K562 (cell line): ENCODE measurements around the gene ADAP1. TPM values are rescaled to one million over a fixed set of nuclear protein-coding genes. Genes with fewer than 3 reads are reported as not detected.

Source experiments
- ATAC-seq: fragments of 200-7000 bp; cut with Tn5 transposase; 3 replicates; pipeline ENCODE4 v1.9.1; 2020; ENCODE audit warnings: moderate library complexity
- BruUV-seq: library from RNA; stranded (reverse); fragments of 400-500 nt; replicated peaks from 2 replicates; lab custom pipeline; 2021; lab: Mats Ljungman, UMichigan
- CTCF ChIA-PET: fragments of 300-600 bp; formaldehyde crosslinking; extraction: SDS; loops from one replicate; lab custom pipeline; 2021; ENCODE audit warnings: low intra/inter-chr PET ratio; lab: Yijun Ruan, JAX
- POLR2A ChIA-PET: fragments of 300-600, 350-650 bp; sonication (Branson Sonifier 250); formaldehyde crosslinking; extraction: SDS; loops from one replicate; lab custom pipeline; 2021; ENCODE audit warnings: antibody characterized with exemption, inconsistent platforms; lab: Yijun Ruan, JAX
- DNase-seq, 4 experiments: peaks; one replicate each; pipeline versions ENCODE4 v3.0.0 to v3.0.0-alpha.2; 2011 to 2018; ENCODE audit warnings: low spot score in 3 of 4, mixed read lengths in 3 of 4; ENCODE audit errors: extremely low read depth in 1 of 4
- FAIRE-seq: peaks from 2 replicates; lab custom pipeline; 2011; peaks lifted over from hg19 to GRCh38; lab: Jason Lieb, UNC
- H2AFZ ChIP-seq: 2 replicates; pipeline ENCODE4 v1.6.0; 2011; ENCODE audit warnings: low read depth, low read length, control low read depth, inconsistent platforms
- H3K27ac ChIP-seq: fragments of 200-600 bp; 3 replicates; pipeline ENCODE4 v1.8.0; 2011; ENCODE audit warnings: low read depth, mild to moderate bottlenecking, control low read depth, inconsistent platforms, low read length, moderate library complexity, mixed read lengths; ENCODE audit errors: extremely low read depth
- H3K27me3 ChIP-seq, 2 experiments: fragments of 300-600 bp in 1 of 2; 2 replicates in 1 of 2; 3 replicates in 1 of 2; pipeline versions ENCODE4 v1.6.0 to v1.8.0; 2011; ENCODE audit warnings: inconsistent platforms in 2 of 2, low read length in 2 of 2, mild to moderate bottlenecking in 1 of 2, mixed read lengths in 1 of 2, moderate library complexity in 1 of 2; ENCODE audit not compliant: control insufficient read depth in 2 of 2, insufficient read depth in 2 of 2
- H3K36me3 ChIP-seq: fragments of 300-600 bp; 3 replicates; pipeline ENCODE4 v1.8.0; 2011; ENCODE audit warnings: mild to moderate bottlenecking, low read length, inconsistent platforms; ENCODE audit not compliant: control insufficient read depth, insufficient read depth
- H3K4me1 ChIP-seq, 2 experiments: fragments of 200-600 bp in 1 of 2; replicated peaks in 1 of 2; 2 replicates in 1 of 2; 3 replicates in 1 of 2; pipeline versions ENCODE4 v1.5.1 to v1.8.0; 2011; ENCODE audit warnings: inconsistent platforms in 2 of 2, low read length in 2 of 2, mild to moderate bottlenecking in 1 of 2, mixed read lengths in 1 of 2, moderate library complexity in 1 of 2; ENCODE audit not compliant: control insufficient read depth in 2 of 2, insufficient read depth in 2 of 2
- H3K4me2 ChIP-seq: 2 replicates; pipeline ENCODE4 v1.6.1; 2011; ENCODE audit warnings: low read length, control low read depth, inconsistent platforms, mixed read lengths; ENCODE audit not compliant: insufficient read depth
- H3K4me3 ChIP-seq: fragments of 200-600 bp; sonication (generic), shearing (Covaris generic); 2 replicates; pipeline ENCODE4 v1.5.1; 2016; ENCODE audit warnings: control low read depth, inconsistent platforms
- H3K79me2 ChIP-seq: fragments of 200-600 bp; 3 replicates; pipeline ENCODE4 v1.8.0; 2011; ENCODE audit warnings: low read length, inconsistent platforms; ENCODE audit not compliant: control insufficient read depth, insufficient read depth
- H3K9ac ChIP-seq, 2 experiments: 2 replicates each; pipeline versions ENCODE4 v1.6.0 to v1.6.1; 2011; ENCODE audit warnings: low read depth in 2 of 2, low read length in 2 of 2, control low read depth in 1 of 2, inconsistent platforms in 1 of 2, mild to moderate bottlenecking in 1 of 2, mixed read lengths in 1 of 2; ENCODE audit not compliant: insufficient read depth in 1 of 2
- H3K9me1 ChIP-seq: one replicate; pipeline ENCODE4 v1.6.0; 2011; ENCODE audit warnings: inconsistent platforms, mild to moderate bottlenecking, low read length, moderate library complexity; ENCODE audit not compliant: control insufficient read depth, insufficient read depth
- H3K9me3 ChIP-seq: replicated peaks from 2 replicates; pipeline ENCODE4 v1.5.1; 2011; ENCODE audit warnings: low read depth, low read length, inconsistent platforms; ENCODE audit not compliant: control insufficient read depth, insufficient read depth
- H4K20me1 ChIP-seq: replicated peaks from 2 replicates; pipeline ENCODE4 v1.6.1; 2011; ENCODE audit warnings: low read length, inconsistent platforms, mixed read lengths; ENCODE audit not compliant: control insufficient read depth, insufficient read depth
- BDP1 ChIP-seq: IDR thresholded peaks from 3 replicates; pipeline ENCODE4 v1.6.1; 2011; ENCODE audit not compliant: insufficient read length, insufficient read depth
- BRF2 ChIP-seq: IDR thresholded peaks from 3 replicates; pipeline ENCODE4 v1.6.1; 2011; ENCODE audit warnings: borderline replicate concordance, mild to moderate bottlenecking; ENCODE audit not compliant: insufficient read length, insufficient read depth
- DEAF1 ChIP-seq: fragments of 450-650 bp; formaldehyde crosslinking; IDR thresholded peaks from 2 replicates; pipeline ENCODE4 v1.4.0; 2020; ENCODE audit warnings: mild to moderate bottlenecking, moderate library complexity
- DNMT1 ChIP-seq: fragments of 450-650 bp; IDR thresholded peaks from 2 replicates; pipeline ENCODE4 v1.6.1; 2016; ENCODE audit warnings: antibody characterized with exemption, mild to moderate bottlenecking
- E2F6 ChIP-seq, 2 experiments: IDR thresholded peaks; 2 replicates each; pipeline ENCODE4 v1.6.1; 2011; ENCODE audit warnings: borderline replicate concordance in 1 of 2, control low read depth in 1 of 2, low read depth in 1 of 2, low read length in 1 of 2, mild to moderate bottlenecking in 1 of 2, mixed read lengths in 1 of 2, moderate library complexity in 1 of 2; ENCODE audit not compliant: insufficient read depth in 1 of 2, insufficient read length in 1 of 2, poor library complexity in 1 of 2, severe bottlenecking in 1 of 2; ENCODE audit errors: extremely low read depth in 1 of 2
- EGR1 ChIP-seq: fragments of 450-650 bp; conservative IDR thresholded peaks from 2 replicates; pipeline ENCODE4 v1.6.1; 2017; ENCODE audit warnings: mild to moderate bottlenecking
- GTF2E2 ChIP-seq: fragments of 200-800 bp; sonication (Bioruptor generic); IDR thresholded peaks from 2 replicates; pipeline ENCODE4 v1.6.1; 2016; ENCODE audit warnings: missing genetic modification characterization, missing compliant biosample characterization
- NR4A1 ChIP-seq, 2 experiments: fragments of 250-450 bp in 1 of 2; fragments of 450-650 bp in 1 of 2; sonication (Bioruptor Pico) in 1 of 2; IDR thresholded peaks; 2 replicates each; pipeline versions ENCODE4 v1.4.0 to v1.6.1; 2016 to 2020; ENCODE audit warnings: mild to moderate bottlenecking in 2 of 2, missing compliant biosample characterization in 1 of 2, missing genetic modification characterization in 1 of 2, moderate library complexity in 1 of 2
- PCBP1 ChIP-seq: fragments of 200-400 bp; formaldehyde crosslinking; IDR thresholded peaks from 2 replicates; pipeline ENCODE4 v1.6.1; 2018; ENCODE audit warnings: mild to moderate bottlenecking, low read depth, low read length; ENCODE audit not compliant: poor library complexity, severe bottlenecking
- PHF8 ChIP-seq: fragments of 200-600 bp; sonication (generic); IDR thresholded peaks from 2 replicates; pipeline ENCODE4 v1.6.1; 2012; ENCODE audit warnings: mixed run types, mild to moderate bottlenecking, inconsistent platforms, low read length, moderate library complexity, borderline replicate concordance
- PTBP1 ChIP-seq: fragments of 200-400 bp; formaldehyde crosslinking; IDR thresholded peaks from 2 replicates; pipeline ENCODE4 v1.6.1; 2017; ENCODE audit warnings: low read depth, low read length
- TFAP4 ChIP-seq: sonication (generic); formaldehyde crosslinking; IDR thresholded peaks from 2 replicates; pipeline ENCODE4 v1.8.0; 2022; ENCODE audit warnings: missing genetic modification reagents, mild to moderate bottlenecking, moderate library complexity, borderline replicate concordance
- ZNF57 ChIP-seq: fragments of 450-650 bp; formaldehyde crosslinking; IDR thresholded peaks from 2 replicates; pipeline ENCODE4 v1.4.0; 2020; ENCODE audit warnings: mild to moderate bottlenecking, moderate library complexity
- WGBS: fragments of 100-300 bp; shearing (Covaris generic); methylation state at CpG from one replicate; pipeline ENCODE4 v1.1.6; 2016; ENCODE audit warnings: low coverage, mixed read lengths; ENCODE audit not compliant: insufficient coverage; ENCODE audit errors: missing lambda C conversion rate; 5-methylcytosine and 5-hydroxymethylcytosine counted together
- in situ Hi-C: fragments of 300-500 bp; cut with MboI; formaldehyde crosslinking; loops from 4 replicates; pipeline ENCODE4 v1.15.0; 2018; ENCODE audit warnings: inconsistent platforms, mixed read lengths
- intact Hi-C: fragments of 100-400 bp; cut with micrococcal nuclease; formaldehyde crosslinking; loops from 2 replicates; pipeline ENCODE4 v1.14.2; 2022
- polyA plus RNA-seq, 8 experiments: library from polyadenylated mRNA; depleted of rRNA in 4 of 8; stranded (reverse) in 5 of 8; unstranded in 3 of 8; fragments of >200 nt; fragmentation: Nextera tagmentation in 2 of 8; fragmentation: Illumina TruSeq in 1 of 8; extraction: Ambion mirVana in 2 of 8; extraction: Trizol in 1 of 8; gene quantifications; 2 replicates each; pipeline versions ENCODE4 v1.2.1 to v1.2.3, GENCODE V29; 2011 to 2014; ENCODE audit warnings: inconsistent platforms in 1 of 8, missing spikeins in 1 of 8
- total RNA-seq, 7 experiments: library from RNA; depleted of rRNA in 6 of 7; stranded (reverse); fragments of >200 nt in 6 of 7; fragmentation: Illumina TruSeq in 2 of 7; extraction: Trizol in 2 of 7; gene quantifications; 2 replicates each; pipeline versions ENCODE4 v1.2.1 to v1.2.3, GENCODE V29; 2011 to 2021; ENCODE audit warnings: low replicate concordance in 1 of 7

ADAP1 gene
- total and polyA plus RNA-seq, 9 of the 15 experiments (the other 6 are each of a cell fraction or from before 2014, with no cell fraction given) = 0.27 to 1.4 (median 0.52) TPM; not detected in 3

- Histone ChIP-seq H3K4me1 (peaks cover 0 to 81% of the 10 kb centered on the region in 2 experiments; a peak in 2 of 5 replicates), H3K36me3 (no peaks in the 10 kb centered on the region), H3K4me3 (no peak overlapping the region), H3K27me3 (peaks cover 5 to 21% of the 10 kb centered on the region in 2 experiments; a peak in 4 of 5 replicates), H3K27ac (no peak overlapping the region), H3K4me2 (no peak overlapping the region), H3K9ac (peak overlapping the region in 1 of 2 experiments; percentile 71; a peak in 1 of 4 replicates), H4K20me1 (no peaks in the 10 kb centered on the region), H3K9me3 (no peaks in the 10 kb centered on the region), H2AFZ (peak overlapping the region; percentile 51), H3K9me1 (peaks cover 2% of the 10 kb centered on the region), H3K79me2 (no peaks in the 10 kb centered on the region)
- intact Hi-C loops = no loop called here
- in situ Hi-C loops = loop anchor here (25.0 kb wide), 1 partner anchor 174 kb away; the partner anchor contains the start of gene ZFAND2A
- WGBS = 17% methylated on average over 13 of the region's 24 CpGs
- ATAC-seq (peak; percentile 11; the same call in 2 of the 3 replicates), DNase-seq (peak in 3 of 4 experiments; percentile 32 to 50 (median 48)), FAIRE-seq (no peak)
- CTCF ChIA-PET = interaction anchor here (0.7 kb wide), 1 partner anchor 192 kb away, joined by 3 read pairs; no protein-coding TSS in a partner anchor
- POLR2A ChIA-PET = interaction anchor here (0.6 to 1.0 kb wide), 2 partner anchors 11 to 116 kb away, joined by 3 read pairs; no protein-coding TSS in a partner anchor
- no TSS peak for BruUV-seq
- TF ChIP-seq DEAF1 (CRISPR knock-in tag) (no peak), PTBP1 (no peak), NR4A1 (CRISPR knock-in tag; IDR thresholded peaks at IDR 0.05) (no peak), NR4A1 (tag; IDR thresholded peaks at IDR 0.05) (no peak), PCBP1 (peak; percentile 35), DNMT1 (no peak), EGR1 (peak; percentile 29; the same call in 1 of the 2 replicates), TFAP4 (0 out of 2 replicates have a peak, but pooled peaks have one; percentile 15), E2F6 (IDR thresholded peaks at IDR 0.05; ENCODE audit: borderline replicate concordance in 1 of 2, extremely low read depth in 1 of 2, insufficient read depth in 1 of 2, insufficient read length in 1 of 2, low read depth in 1 of 2, low read length in 1 of 2, poor library complexity in 1 of 2, severe bottlenecking in 1 of 2) (peak in 1 of 2 experiments; percentile 33), PHF8 (peak; percentile 14; the same call in 1 of the 2 replicates), ZNF57 (no peak), BRF2 (no peak), BDP1 (no peak), GTF2E2 (tag) (no peak)
Measured at GRCh38 chr7:988426-988911, 34.0 kb upstream of the ADAP1 start.
